Loucy (cell line): ENCODE results near the gene GIPC3.

Experiments used
- H2AFZ ChIP-seq: fragments of 200-600 bp; sonication (generic); 2 replicates; pipeline ENCODE4 v1.6.0; 2016; ENCODE audit warnings: antibody characterized with exemption, mild to moderate bottlenecking, low read length, moderate library complexity
- H3F3A ChIP-seq: fragments of 200-600 bp; 2 replicates; pipeline ENCODE4 v1.6.0; 2016; ENCODE audit warnings: antibody characterized with exemption, low read depth, mild to moderate bottlenecking
- H3K27me3 ChIP-seq: fragments of 200-600 bp; sonication (generic); 2 replicates; pipeline ENCODE4 v1.6.1; 2014; ENCODE audit warnings: low read length, mild to moderate bottlenecking; ENCODE audit not compliant: insufficient read depth, poor library complexity, severe bottlenecking
- H3K36me3 ChIP-seq: fragments of 200-600 bp; sonication (generic); 2 replicates; pipeline ENCODE4 v1.6.1; 2016; ENCODE audit warnings: low read length; ENCODE audit not compliant: insufficient read depth
- H3K4me1 ChIP-seq: fragments of 200-600 bp; sonication (generic); 2 replicates; pipeline ENCODE4 v1.5.1; 2014; ENCODE audit warnings: low read length, mild to moderate bottlenecking; ENCODE audit not compliant: insufficient read depth, poor library complexity, severe bottlenecking
- H3K4me2 ChIP-seq: fragments of 200-600 bp; sonication (generic); 2 replicates; pipeline ENCODE4 v1.6.0; 2014; ENCODE audit warnings: antibody characterized with exemption, low read length, low read depth, mild to moderate bottlenecking; ENCODE audit not compliant: poor library complexity, severe bottlenecking
- H3K4me3 ChIP-seq: fragments of 200-600 bp; sonication (generic); 2 replicates; pipeline ENCODE4 v1.5.1; 2014; ENCODE audit warnings: low read length, mild to moderate bottlenecking, mixed read lengths; ENCODE audit not compliant: poor library complexity, severe bottlenecking
- H3K79me2 ChIP-seq: fragments of 200-600 bp; sonication (generic); 2 replicates; pipeline ENCODE4 v1.6.1; 2014; ENCODE audit warnings: low read length; ENCODE audit not compliant: insufficient read depth
- H3K9ac ChIP-seq: fragments of 200-600 bp; sonication (generic); 2 replicates; pipeline ENCODE4 v1.6.0; 2014; ENCODE audit warnings: mild to moderate bottlenecking, low read depth, low read length, moderate library complexity; ENCODE audit not compliant: poor library complexity, severe bottlenecking
- H3K9me2 ChIP-seq: fragments of 200-600 bp; sonication (generic); replicated peaks from 2 replicates; pipeline ENCODE4 v1.6.1; 2016; ENCODE audit warnings: low read depth, low read length, mixed read lengths
- H3K9me3 ChIP-seq: fragments of 200-600 bp; sonication (generic); 2 replicates; pipeline ENCODE4 v1.6.1; 2014; ENCODE audit warnings: mild to moderate bottlenecking, antibody characterized with exemption, low read length, low read depth; ENCODE audit not compliant: insufficient read depth
- H4K20me1 ChIP-seq: fragments of 200-600 bp; sonication (generic); 2 replicates; pipeline ENCODE4 v1.6.0; 2014; ENCODE audit warnings: antibody characterized with exemption, low read length, mild to moderate bottlenecking; ENCODE audit not compliant: insufficient read depth, poor library complexity, severe bottlenecking
- EZH2phosphoT487 ChIP-seq: fragments of 200-600 bp; IDR thresholded peaks from 2 replicates; pipeline ENCODE4 v1.6.1; 2018; ENCODE audit warnings: antibody characterized with exemption, mild to moderate bottlenecking, moderate library complexity, borderline replicate concordance
- TF ChIP-seq, protein P1 (sequence below): fragments of 200-600 bp; sonication (generic); conservative IDR thresholded peaks from 2 replicates; pipeline ENCODE4 v1.5.1; 2014; ENCODE audit warnings: mild to moderate bottlenecking, antibody characterized with exemption, low read length

GIPC3 gene

DNA sequence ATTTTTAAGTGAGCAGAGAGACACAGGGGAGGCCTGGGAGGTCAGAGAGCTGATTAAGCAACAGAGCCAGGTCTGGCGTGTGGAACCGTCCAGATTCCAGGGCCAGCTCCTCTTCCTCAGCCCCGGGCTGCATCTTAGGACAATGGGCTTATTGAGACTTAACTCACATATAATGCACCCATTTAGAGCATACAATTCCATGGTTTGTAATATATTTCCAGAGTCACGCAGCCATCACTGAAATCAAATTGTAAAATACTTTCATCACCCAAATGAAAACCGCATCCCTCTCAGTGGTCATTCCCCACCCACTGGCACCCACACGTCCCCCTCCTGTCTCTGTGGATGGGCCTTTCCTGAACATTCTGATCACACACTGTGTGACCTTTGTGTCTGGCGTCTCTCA, 14.7 kb upstream of the GIPC3 start:
- no peak overlapping the region for H3K4me2 ChIP-seq
- no peaks in the 10 kb centered on the region for H3K9me3 ChIP-seq
- no peak overlapping the region for H2AFZ ChIP-seq
- H3K9me2 ChIP-seq: no peaks in the 10 kb centered on the region
- no peaks in the 10 kb centered on the region; the same call in 1 of the 2 replicates for H3K36me3 ChIP-seq
- TF ChIP-seq EZH2phosphoT487: no peak
- peaks cover 8% of the 10 kb centered on the region for H3K4me1 ChIP-seq
- H3K4me3 ChIP-seq: no peak overlapping the region
- H4K20me1 ChIP-seq: peaks cover 22% of the 10 kb centered on the region
- no peaks in the 10 kb centered on the region for H3K27me3 ChIP-seq
- no peaks in the 10 kb centered on the region for H3F3A ChIP-seq
- H3K9ac ChIP-seq: no peak overlapping the region
- H3K79me2 ChIP-seq: peaks cover 9% of the 10 kb centered on the region

DNA sequence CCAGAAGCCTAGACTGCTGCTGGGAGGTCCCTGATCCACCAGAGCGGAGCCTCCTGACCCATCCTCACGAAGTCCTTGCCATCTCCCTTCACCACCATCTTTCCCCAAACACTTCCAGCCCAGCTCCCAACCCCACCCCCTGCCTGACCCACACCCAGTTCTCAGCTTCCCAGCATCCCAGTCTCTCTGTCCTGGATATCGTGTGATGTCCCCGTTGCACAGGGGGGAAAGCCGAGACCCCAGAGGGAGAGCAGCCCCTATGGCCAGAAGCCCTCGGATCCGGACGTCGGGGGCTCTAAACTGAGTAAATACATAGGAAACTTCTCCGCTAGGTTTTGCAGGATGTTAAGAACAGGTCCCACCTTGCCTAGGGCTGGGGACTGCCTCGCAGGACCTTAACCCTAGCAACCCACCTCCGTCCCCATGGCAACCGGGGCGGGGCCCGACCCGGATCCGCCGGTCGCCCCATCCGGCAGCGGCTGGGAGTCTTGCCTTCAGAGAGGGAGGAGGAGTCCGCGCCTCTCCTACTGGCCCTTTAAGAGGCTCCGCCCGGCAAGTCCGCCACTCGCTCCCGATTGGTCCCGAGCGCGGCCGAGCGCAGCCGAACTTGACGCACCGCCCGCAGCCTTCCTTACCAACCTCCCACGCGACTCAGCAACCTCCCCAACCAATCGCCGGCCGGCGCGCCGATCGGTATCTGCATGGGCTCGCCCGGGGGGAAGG, 13.0 kb upstream of the GIPC3 start:
- peak overlapping the region; percentile 49 for H3K9ac ChIP-seq
- no peaks in the 10 kb centered on the region for H3F3A ChIP-seq
- H3K9me3 ChIP-seq: no peaks in the 10 kb centered on the region
- H3K4me1 ChIP-seq: peaks cover 8% of the 10 kb centered on the region
- H4K20me1 ChIP-seq: peaks cover 22% of the 10 kb centered on the region
- H3K4me2 ChIP-seq: peak overlapping the region; percentile 82
- H3K9me2 ChIP-seq: no peaks in the 10 kb centered on the region
- H3K4me3 ChIP-seq: peak overlapping the region; percentile 69
- no peak for TF ChIP-seq EZH2phosphoT487
- H2AFZ ChIP-seq: peak overlapping the region; percentile 64
- H3K79me2 ChIP-seq: peaks cover 9% of the 10 kb centered on the region
- H3K36me3 ChIP-seq: peaks cover 7% of the 10 kb centered on the region; the same call in 1 of the 2 replicates
- H3K27me3 ChIP-seq: no peaks in the 10 kb centered on the region

DNA sequence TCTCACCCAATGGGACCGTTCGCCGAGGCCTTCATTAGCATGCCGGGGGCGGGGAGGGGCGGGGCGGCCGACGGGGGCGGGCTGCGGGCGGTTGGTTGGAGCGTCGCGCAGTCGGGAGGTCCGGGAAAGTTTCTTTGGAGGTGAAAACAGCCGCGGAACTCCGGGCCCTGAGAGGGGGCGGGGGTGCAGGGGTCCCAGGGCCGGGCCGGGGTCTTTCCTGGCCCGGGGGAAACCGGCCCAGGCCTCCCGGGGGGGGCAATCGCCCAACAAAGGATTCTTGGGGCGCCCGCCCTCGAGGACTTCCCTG, 12.5 kb upstream of the GIPC3 start, which contains the start of gene HMG20B:
TSS of gene HMG20B (plus strand) at position 90 of the 307 bp plus-strand sequence. CDS start 366 bp downstream, outside the sequence.
- TF ChIP-seq, protein P1, sequence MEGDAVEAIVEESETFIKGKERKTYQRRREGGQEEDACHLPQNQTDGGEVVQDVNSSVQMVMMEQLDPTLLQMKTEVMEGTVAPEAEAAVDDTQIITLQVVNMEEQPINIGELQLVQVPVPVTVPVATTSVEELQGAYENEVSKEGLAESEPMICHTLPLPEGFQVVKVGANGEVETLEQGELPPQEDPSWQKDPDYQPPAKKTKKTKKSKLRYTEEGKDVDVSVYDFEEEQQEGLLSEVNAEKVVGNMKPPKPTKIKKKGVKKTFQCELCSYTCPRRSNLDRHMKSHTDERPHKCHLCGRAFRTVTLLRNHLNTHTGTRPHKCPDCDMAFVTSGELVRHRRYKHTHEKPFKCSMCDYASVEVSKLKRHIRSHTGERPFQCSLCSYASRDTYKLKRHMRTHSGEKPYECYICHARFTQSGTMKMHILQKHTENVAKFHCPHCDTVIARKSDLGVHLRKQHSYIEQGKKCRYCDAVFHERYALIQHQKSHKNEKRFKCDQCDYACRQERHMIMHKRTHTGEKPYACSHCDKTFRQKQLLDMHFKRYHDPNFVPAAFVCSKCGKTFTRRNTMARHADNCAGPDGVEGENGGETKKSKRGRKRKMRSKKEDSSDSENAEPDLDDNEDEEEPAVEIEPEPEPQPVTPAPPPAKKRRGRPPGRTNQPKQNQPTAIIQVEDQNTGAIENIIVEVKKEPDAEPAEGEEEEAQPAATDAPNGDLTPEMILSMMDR: no peak
- no peak for TF ChIP-seq EZH2phosphoT487
- H2AFZ ChIP-seq: peak within 1 kb of the TSS; percentile 64
- H3K36me3 ChIP-seq: peaks cover 7% of the 10 kb centered on the region; the same call in 1 of the 2 replicates

DNA sequence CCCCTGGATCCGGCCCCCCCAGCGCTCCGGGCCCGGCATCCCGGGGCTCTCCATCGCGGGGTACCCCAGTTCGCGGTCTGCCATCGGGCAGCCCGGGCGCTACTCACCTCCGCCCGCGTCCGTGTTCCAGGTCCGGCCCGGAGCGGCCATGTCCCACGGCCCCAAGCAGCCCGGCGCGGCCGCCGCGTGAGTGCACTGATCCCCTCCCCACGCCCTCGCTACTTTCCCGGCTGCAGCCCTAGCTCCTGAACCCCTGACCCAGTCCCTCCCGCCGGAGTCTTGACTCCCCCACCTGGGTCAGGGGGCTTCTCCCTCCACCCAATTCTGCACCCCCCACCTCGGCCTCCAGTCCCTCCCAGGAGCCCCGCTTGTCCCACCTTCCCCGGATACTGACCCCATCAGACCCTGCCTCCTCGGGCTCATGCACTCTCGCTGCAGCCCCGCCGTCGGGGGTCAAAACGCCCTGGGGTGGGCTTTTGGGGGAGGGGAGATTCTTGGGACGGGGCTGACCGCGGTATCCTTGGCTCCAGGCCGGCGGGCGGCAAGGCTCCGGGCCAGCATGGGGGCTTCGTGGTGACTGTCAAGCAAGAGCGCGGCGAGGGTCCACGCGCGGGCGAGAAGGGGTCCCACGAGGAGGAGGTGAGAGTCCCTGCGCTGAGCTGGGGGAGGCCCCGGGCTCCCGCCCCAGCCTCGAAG, 12.0 kb upstream of the GIPC3 start:
- Histone ChIP-seq H3K4me3 (peak overlapping the region; percentile 99), H3K9me3 (no peaks in the 10 kb centered on the region), H3K4me2 (peak overlapping the region; percentile 85), H3K9ac (peak overlapping the region; percentile 87), H4K20me1 (peaks cover 22% of the 10 kb centered on the region), H3F3A (no peaks in the 10 kb centered on the region), H3K9me2 (no peaks in the 10 kb centered on the region), H3K79me2 (peaks cover 9% of the 10 kb centered on the region), H3K27me3 (no peaks in the 10 kb centered on the region), H2AFZ (0 out of 2 replicates have a peak overlapping the region, but pooled peaks have one; percentile 32), H3K36me3 (peaks cover 7% of the 10 kb centered on the region; the same call in 1 of the 2 replicates), H3K4me1 (peaks cover 8% of the 10 kb centered on the region)
- no peak for TF ChIP-seq EZH2phosphoT487
- TF ChIP-seq, protein P1: no peak

More for the DNA sequence above, 12.5 kb upstream of the GIPC3 start, which contains the start of gene HMG20B:
- Histone ChIP-seq H4K20me1 (peaks cover 22% of the 10 kb centered on the region), H3K27me3 (no peaks in the 10 kb centered on the region), H3K9me3 (no peaks in the 10 kb centered on the region), H3K4me1 (peaks cover 8% of the 10 kb centered on the region), H3K4me3 (peak within 1 kb of the TSS; percentile 99), H3K79me2 (peaks cover 9% of the 10 kb centered on the region), H3K9me2 (no peaks in the 10 kb centered on the region), H3K9ac (peak within 1 kb of the TSS; percentile 87), H3K4me2 (peak within 1 kb of the TSS; percentile 85), H3F3A (no peaks in the 10 kb centered on the region)
